ENCODE data around the gene TMEM132D. TPM values are rescaled to one million over a fixed set of nuclear protein-coding genes. Genes with fewer than 3 reads are reported as not detected.

The TMEM132D gene
- total and polyA plus RNA-seq, 2 of the 4 experiments (the other 2 are of a cell fraction), result not detected

GRCh38 chr12:129696926-129697325 is 206.9 kb downstream of the TMEM132D start:
- no peak for DNase-seq

More at GRCh38 chr12:129696926-129697325, 206.9 kb downstream of the TMEM132D start:
- no peak overlapping the region for H3K4me2 ChIP-seq (ENCODE audit: low read depth, low read length)
- H2BK20ac ChIP-seq (ENCODE audit: low read depth, low read length), result no peak overlapping the region
- H3K4me1 ChIP-seq (ENCODE audit: control insufficient read depth, insufficient read depth, low read length), result no peaks in the 10 kb centered on the region
- intact Hi-C loops (cut with micrococcal nuclease), result no loop called here
- H3K23ac ChIP-seq (ENCODE audit: low read depth, low read length), result no peak overlapping the region
- ChIA-PET CTCF (no interaction called here), POLR2A (ENCODE audit: unreplicated experiment) (no interaction called here)
- no peak overlapping the region for H2BK120ac ChIP-seq (ENCODE audit: low read depth, low read length)
- H4K91ac ChIP-seq (ENCODE audit: insufficient read depth, low read depth, low read length), result no peak overlapping the region
- no peak overlapping the region for H3K9ac ChIP-seq (ENCODE audit: low read depth, low read length)
- no peak overlapping the region for H4K8ac ChIP-seq (ENCODE audit: low read depth in 2 of 2, low read length in 2 of 2)
- dilution Hi-C loops (cut with HindIII; ENCODE audit: low sequenced_read_pairs, unreplicated experiment), result no loop called here
- no peak overlapping the region for H3K14ac ChIP-seq (replicated peaks; ENCODE audit: low read depth, low read length)
- H2BK15ac ChIP-seq (ENCODE audit: low read depth, low read length), result no peak overlapping the region
- no peak overlapping the region for H4K5ac ChIP-seq (ENCODE audit: low read depth, low read length)
- no peak overlapping the region for H2AFZ ChIP-seq (replicated peaks; ENCODE audit: low read length, poor library complexity)
- H3K27me3 ChIP-seq (ENCODE audit: control insufficient read depth, insufficient read depth, low read length), result no peaks in the 10 kb centered on the region
- TF ChIP-seq CTCF (conservative IDR thresholded peaks at IDR 0.05; ENCODE audit: low read depth, low read length) (no peak), MAFK (IDR thresholded peaks at IDR 0.05; ENCODE audit: low read depth, low read length) (no peak)
- H3K4me3 ChIP-seq (ENCODE audit: insufficient read depth, low read depth, low read length), result no peak overlapping the region
- ATAC-seq (ENCODE audit: low read depth), result no peak
- H3K36me3 ChIP-seq (ENCODE audit: control insufficient read depth, insufficient read depth, low read length), result no peaks in the 10 kb centered on the region
- H3K27ac ChIP-seq (ENCODE audit: insufficient read depth, low read length), result no peak overlapping the region
- 0% methylated on average over 1 of the region's 11 CpGs; no CpG with 5 or more reads in 1 of the 2 experiments for whole genome bisulfite sequencing, 2 experiments (ENCODE audit: extremely low coverage in 2 of 2, insufficient read length in 1 of 2)
- no peak overlapping the region for H3K18ac ChIP-seq (ENCODE audit: low read depth, low read length)
- H3K4ac ChIP-seq (ENCODE audit: low read depth, low read length), result no peak overlapping the region
- H3K9me3 ChIP-seq (ENCODE audit: control insufficient read depth, insufficient read depth, low read length), result peaks cover 26% of the 10 kb centered on the region
- BruUV-seq (replicated peaks), result no TSS peak
- H3K9me1 ChIP-seq (ENCODE audit: insufficient read depth, low read length), result no peaks in the 10 kb centered on the region
- in situ Hi-C loops (cut with MboI; ENCODE audit: low sequenced_read_pairs), result no loop called here
- no peak overlapping the region for H2AK9ac ChIP-seq (replicated peaks; ENCODE audit: low read depth, low read length, poor library complexity)
- H4K20me1 ChIP-seq (ENCODE audit: insufficient read depth, low read length), result no peaks in the 10 kb centered on the region
- no peaks in the 10 kb centered on the region for H3K79me1 ChIP-seq (ENCODE audit: low read depth in 1 of 2, low read length in 2 of 2)
- no peak overlapping the region for H2BK5ac ChIP-seq (ENCODE audit: low read depth, low read length, poor library complexity, severe bottlenecking)
- H2AK5ac ChIP-seq (ENCODE audit: low read depth, low read length), result no peak overlapping the region
- no peak overlapping the region for H3K56ac ChIP-seq (ENCODE audit: extremely low read depth, insufficient read depth, low read length)
